Tibial artery (tissue), 4 donors: ENCODE results near the gene TREML1.

ENCODE experiments used
- DNase-seq, 2 donors: peaks; one replicate each; pipeline ENCODE4 v3.0.0-alpha.2; 2019
- H3K27ac ChIP-seq, 2 donors: fragments of 200-600 bp; sonication (generic) in 1 of 2; 1 replicate in 1 of 2; 2 replicates in 1 of 2; pipeline ENCODE4 v1.5.1; 2018 to 2019; ENCODE audit warnings: mild to moderate bottlenecking in 1 of 2
- H3K27me3 ChIP-seq, 2 donors: fragments of 200-600 bp; sonication (generic) in 1 of 2; one replicate each; pipeline versions ENCODE4 v1.5.1 to v1.6.0; 2016 to 2019
- H3K36me3 ChIP-seq, 3 donors: fragments of 200-600 bp; sonication (generic) in 2 of 3; one replicate each; pipeline ENCODE4 v1.5.1; 2016 to 2019; ENCODE audit warnings: mild to moderate bottlenecking in 2 of 3
- H3K4me1 ChIP-seq, 4 donors: fragments of 200-600 bp; sonication (generic) in 2 of 4; 1 replicate in 3 of 4; 2 replicates in 1 of 4; pipeline ENCODE4 v1.5.1; 2016 to 2019
- H3K4me3 ChIP-seq, 2 donors: fragments of 200-600 bp; sonication (generic) in 1 of 2; 1 replicate in 1 of 2; 2 replicates in 1 of 2; pipeline ENCODE4 v1.5.1; 2018 to 2019; ENCODE audit warnings: mild to moderate bottlenecking in 2 of 2
- H3K9me3 ChIP-seq, 3 donors: fragments of 200-600 bp; sonication (generic) in 1 of 3; one replicate each; pipeline ENCODE4 v1.5.1; 2016 to 2019
- intact Hi-C: fragments of 100-400 bp; cut with DNase I; formaldehyde crosslinking; loops from one replicate; pipeline ENCODE4 v1.15.0; 2023; ENCODE audit warnings: low total_unique reads
- TF ChIP-seq, protein P1 (sequence below), 2 experiments: fragments of 200-600 bp in 1 of 2; fragments of 450-650 bp in 1 of 2; IDR thresholded peaks; one replicate each; pipeline ENCODE4 v1.5.1; 2017 to 2019; ENCODE audit warnings: antibody characterized with exemption in 2 of 2, mild to moderate bottlenecking in 1 of 2, moderate library complexity in 1 of 2

Gene TREML1

DNA sequence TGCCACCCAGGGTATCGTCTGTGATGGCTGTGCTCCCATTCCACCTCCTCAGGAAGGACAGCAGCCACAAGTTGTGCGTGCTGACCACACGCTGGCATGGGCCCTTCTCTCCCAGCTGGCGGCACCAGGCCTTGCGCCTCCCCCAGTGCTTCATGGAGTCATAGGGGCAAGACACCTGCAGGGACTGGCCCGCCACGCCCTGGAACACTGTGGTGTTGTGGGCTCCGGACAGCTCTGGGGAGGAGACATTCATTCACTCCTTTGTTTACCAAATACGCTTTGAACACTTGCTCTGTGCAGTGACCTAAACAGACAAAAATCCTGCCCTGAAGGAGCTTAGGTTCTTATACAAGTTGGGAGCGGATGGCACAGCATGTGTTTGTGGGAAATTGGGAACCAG is 7.2 kb upstream of the TREML1 start:
- Histone ChIP-seq H3K4me1 (no peaks in the 10 kb centered on the region), H3K9me3 (no peaks in the 10 kb centered on the region), H3K4me3 (no peak overlapping the region), H3K36me3 (no peaks in the 10 kb centered on the region), H3K27ac (no peak overlapping the region), H3K27me3 (peaks cover 0 to 22% of the 10 kb centered on the region in 2 donors)
- intact Hi-C loops, result no loop called here
- DNase-seq, result no peak
- TF ChIP-seq, protein P1, sequence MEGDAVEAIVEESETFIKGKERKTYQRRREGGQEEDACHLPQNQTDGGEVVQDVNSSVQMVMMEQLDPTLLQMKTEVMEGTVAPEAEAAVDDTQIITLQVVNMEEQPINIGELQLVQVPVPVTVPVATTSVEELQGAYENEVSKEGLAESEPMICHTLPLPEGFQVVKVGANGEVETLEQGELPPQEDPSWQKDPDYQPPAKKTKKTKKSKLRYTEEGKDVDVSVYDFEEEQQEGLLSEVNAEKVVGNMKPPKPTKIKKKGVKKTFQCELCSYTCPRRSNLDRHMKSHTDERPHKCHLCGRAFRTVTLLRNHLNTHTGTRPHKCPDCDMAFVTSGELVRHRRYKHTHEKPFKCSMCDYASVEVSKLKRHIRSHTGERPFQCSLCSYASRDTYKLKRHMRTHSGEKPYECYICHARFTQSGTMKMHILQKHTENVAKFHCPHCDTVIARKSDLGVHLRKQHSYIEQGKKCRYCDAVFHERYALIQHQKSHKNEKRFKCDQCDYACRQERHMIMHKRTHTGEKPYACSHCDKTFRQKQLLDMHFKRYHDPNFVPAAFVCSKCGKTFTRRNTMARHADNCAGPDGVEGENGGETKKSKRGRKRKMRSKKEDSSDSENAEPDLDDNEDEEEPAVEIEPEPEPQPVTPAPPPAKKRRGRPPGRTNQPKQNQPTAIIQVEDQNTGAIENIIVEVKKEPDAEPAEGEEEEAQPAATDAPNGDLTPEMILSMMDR (IDR thresholded peaks at IDR 0.05), result no peak

DNA sequence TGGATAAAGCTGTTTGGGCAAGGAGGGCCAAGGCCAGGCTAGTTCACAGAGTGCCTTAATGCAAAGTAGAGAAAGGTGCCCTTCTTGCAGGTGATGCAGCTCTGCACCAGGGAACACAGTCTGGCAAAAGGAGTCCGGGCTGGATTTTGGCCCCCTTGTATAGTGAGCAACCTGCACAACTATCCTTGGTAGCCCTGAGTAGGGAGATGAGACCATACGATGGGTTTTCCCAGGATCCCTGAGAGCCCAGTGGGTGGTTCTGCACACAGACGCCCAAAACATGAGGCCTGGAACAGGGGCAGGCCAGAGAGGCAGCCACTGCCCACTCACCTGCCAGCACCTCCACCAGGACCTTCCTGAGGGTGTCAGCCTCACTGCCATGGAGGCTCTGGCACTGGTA is 6.8 kb upstream of the TREML1 start:
- Histone ChIP-seq H3K36me3 (no peaks in the 10 kb centered on the region), H3K9me3 (no peaks in the 10 kb centered on the region), H3K27ac (no peak overlapping the region), H3K4me3 (no peak overlapping the region), H3K27me3 (peaks cover 0 to 22% of the 10 kb centered on the region in 2 donors), H3K4me1 (no peaks in the 10 kb centered on the region)
- no peak for DNase-seq
- intact Hi-C loops, result no loop called here
- TF ChIP-seq, protein P1 (IDR thresholded peaks at IDR 0.05), result no peak

DNA sequence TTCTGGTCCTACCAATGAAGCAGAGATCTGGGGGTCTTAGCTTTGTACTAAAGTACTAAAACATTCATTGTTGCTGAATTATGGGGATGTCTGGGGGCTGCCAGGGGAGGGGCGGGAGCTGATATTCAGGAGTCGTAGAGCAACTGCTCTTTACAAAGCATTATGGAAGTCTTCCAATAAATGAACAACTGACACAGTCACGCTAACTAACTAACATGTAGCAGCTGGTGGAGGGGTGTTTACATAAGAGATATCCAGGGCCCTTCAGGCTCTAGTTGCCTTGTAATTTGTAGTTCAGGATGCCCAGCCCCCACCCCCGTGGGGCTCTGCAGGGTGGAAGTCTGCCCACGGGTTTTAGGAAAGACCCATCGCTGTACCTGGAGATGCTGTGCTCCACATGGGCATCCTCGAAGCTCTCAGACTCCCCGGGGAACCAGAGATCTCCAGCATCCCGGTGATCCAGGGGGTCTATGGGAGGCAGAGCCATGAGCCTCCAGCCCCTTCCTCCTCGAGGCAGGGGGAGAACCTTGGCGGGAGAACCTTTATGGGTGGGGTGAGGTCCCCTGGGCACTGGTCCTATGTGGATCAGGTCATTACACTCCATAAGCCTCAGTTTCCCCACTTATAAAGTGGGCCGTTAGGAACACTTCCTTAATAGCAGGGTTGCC is 5.4 kb upstream of the TREML1 start:
- no peaks in the 10 kb centered on the region for H3K36me3 ChIP-seq
- TF ChIP-seq, protein P1 (IDR thresholded peaks at IDR 0.05), result no peak
- no peaks in the 10 kb centered on the region for H3K4me1 ChIP-seq
- peaks cover 0 to 22% of the 10 kb centered on the region in 2 donors for H3K27me3 ChIP-seq
- intact Hi-C loops, result no loop called here
- no peak for DNase-seq
- H3K9me3 ChIP-seq, result no peaks in the 10 kb centered on the region
- H3K27ac ChIP-seq, result no peak overlapping the region
- no peak overlapping the region for H3K4me3 ChIP-seq

DNA sequence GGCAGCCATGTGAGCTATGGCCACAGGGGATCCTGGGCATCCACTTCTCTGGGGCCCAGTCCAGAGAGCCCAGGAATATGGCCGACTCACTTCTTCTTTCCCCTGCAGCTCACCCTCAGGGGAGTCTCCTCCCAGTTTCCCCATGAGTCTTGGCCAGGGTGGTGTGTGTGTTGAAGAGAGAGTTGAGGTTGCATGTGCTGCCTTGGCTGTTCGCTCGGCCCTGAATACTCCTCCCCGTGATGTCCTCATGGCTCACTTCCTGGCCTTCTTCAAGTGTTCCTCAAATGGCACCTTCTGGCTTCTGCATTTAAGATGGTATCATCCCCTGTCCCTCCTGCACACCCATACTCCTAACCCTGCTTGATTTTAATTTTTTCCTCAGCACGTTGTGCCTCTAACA is 3.2 kb upstream of the TREML1 start:
- intact Hi-C loops, result no loop called here
- H3K4me1 ChIP-seq, result no peaks in the 10 kb centered on the region
- H3K27me3 ChIP-seq, result peaks cover 0 to 22% of the 10 kb centered on the region in 2 donors
- no peak overlapping the region for H3K4me3 ChIP-seq
- peak in 1 of 2 donors; percentile 22 for DNase-seq
- TF ChIP-seq, protein P1 (IDR thresholded peaks at IDR 0.05), result no peak
- H3K36me3 ChIP-seq, result no peaks in the 10 kb centered on the region
- no peaks in the 10 kb centered on the region for H3K9me3 ChIP-seq
- H3K27ac ChIP-seq, result no peak overlapping the region

DNA sequence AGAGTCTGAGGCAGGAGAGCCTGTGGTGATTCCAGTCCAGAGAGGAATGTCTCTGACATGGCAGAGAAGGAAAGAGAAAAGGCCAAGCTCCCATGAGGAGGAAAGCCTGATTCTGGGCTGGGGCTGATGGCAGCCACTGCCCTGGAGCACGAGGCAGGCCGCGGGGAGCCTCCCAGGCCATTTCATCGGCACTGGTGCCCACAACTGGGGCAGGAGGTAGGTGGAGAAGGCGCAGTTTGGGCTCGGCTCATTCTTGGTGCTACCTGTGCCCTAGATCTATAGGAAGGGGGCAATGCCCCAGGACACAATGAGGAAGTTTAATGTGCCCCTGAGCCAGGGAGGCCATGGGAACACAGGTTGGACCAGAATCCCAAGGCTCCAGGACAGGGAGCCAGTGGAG is 2.6 kb upstream of the TREML1 start:
- DNase-seq, result no peak
- no peaks in the 10 kb centered on the region for H3K9me3 ChIP-seq
- intact Hi-C loops, result no loop called here
- no peak overlapping the region for H3K27ac ChIP-seq
- H3K4me3 ChIP-seq, result no peak overlapping the region
- TF ChIP-seq, protein P1 (IDR thresholded peaks at IDR 0.05), result no peak
- H3K27me3 ChIP-seq, result peaks cover 0 to 20% of the 10 kb centered on the region in 2 donors
- H3K36me3 ChIP-seq, result no peaks in the 10 kb centered on the region
- no peaks in the 10 kb centered on the region for H3K4me1 ChIP-seq

DNA sequence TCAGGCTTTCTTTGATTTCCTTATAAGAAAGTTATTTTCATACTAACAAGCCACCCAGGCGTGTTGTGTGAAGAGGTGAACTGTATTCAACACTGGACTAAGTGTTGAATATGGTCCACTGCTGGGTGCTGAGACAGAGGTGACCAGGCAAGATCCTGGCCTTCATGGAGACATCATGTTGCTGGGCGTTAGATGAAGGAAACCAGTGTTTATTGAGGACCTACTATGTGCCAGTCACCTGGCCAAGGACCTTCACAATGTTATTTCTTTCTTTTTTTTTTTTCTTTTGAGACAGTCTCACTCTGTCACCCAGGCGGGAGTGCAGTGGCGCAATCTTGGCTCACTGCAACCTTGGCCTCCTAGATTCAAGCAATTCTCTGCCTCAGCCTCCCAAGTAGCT is 1.9 kb upstream of the TREML1 start:
- no peak for DNase-seq
- Histone ChIP-seq H3K27me3 (peaks cover 0 to 12% of the 10 kb centered on the region in 2 donors), H3K36me3 (no peaks in the 10 kb centered on the region), H3K4me1 (no peaks in the 10 kb centered on the region), H3K9me3 (no peaks in the 10 kb centered on the region), H3K27ac (no peak overlapping the region), H3K4me3 (no peak overlapping the region)
- intact Hi-C loops, result no loop called here
- TF ChIP-seq, protein P1 (IDR thresholded peaks at IDR 0.05), result no peak
